Thyroid gland (tissue), 4 donors: ENCODE results near the gene SHMT2. TPM values are rescaled to one million over a fixed set of nuclear protein-coding genes. Genes with fewer than 3 reads are reported as not detected.

Experiments
- DNase-seq, 2 donors: peaks; one replicate each; pipeline ENCODE4 v3.0.0-alpha.2; 2019
- H3K27ac ChIP-seq, 3 donors: fragments of 200-600 bp; sonication (generic); 1 replicate in 2 of 3; 2 replicates in 1 of 3; pipeline ENCODE4 v1.5.1; 2016 to 2019; ENCODE audit warnings: mild to moderate bottlenecking in 1 of 3, moderate library complexity in 1 of 3
- H3K27me3 ChIP-seq: fragments of 200-600 bp; sonication (generic); one replicate; pipeline ENCODE4 v1.5.1; 2019
- H3K36me3 ChIP-seq, 2 donors: fragments of 200-600 bp; sonication (generic); one replicate each; pipeline ENCODE4 v1.5.1; 2016 to 2019
- H3K4me1 ChIP-seq, 2 donors: fragments of 200-600 bp; sonication (generic); one replicate each; pipeline ENCODE4 v1.5.1; 2017 to 2019
- H3K4me3 ChIP-seq, 3 donors: fragments of 200-600 bp; sonication (generic); replicated peaks in 1 of 3; 1 replicate in 2 of 3; 2 replicates in 1 of 3; pipeline ENCODE4 v1.5.1; 2016; ENCODE audit warnings: mild to moderate bottlenecking in 1 of 3
- H3K9me3 ChIP-seq: fragments of 200-600 bp; sonication (generic); one replicate; pipeline ENCODE4 v1.5.1; 2017
- CTCF ChIP-seq, 6 experiments: fragments of 200-600 bp in 3 of 6; fragments of 450-650 bp in 3 of 6; sonication (generic) in 3 of 6; IDR thresholded peaks; one replicate each; pipeline ENCODE4 v1.5.1; 2016 to 2019; ENCODE audit warnings: antibody characterized with exemption in 6 of 6, mild to moderate bottlenecking in 2 of 6, inconsistent platforms in 1 of 6, moderate library complexity in 1 of 6
- POLR2A ChIP-seq, 2 donors: fragments of 450-650 bp; IDR thresholded peaks; one replicate each; pipeline ENCODE4 v1.6.1; 2017; ENCODE audit warnings: antibody characterized with exemption in 2 of 2, mild to moderate bottlenecking in 2 of 2, moderate library complexity in 1 of 2
- WGBS, 2 donors: methylation state at CpG; one replicate each; pipeline ENCODE4 v1.1.5; 2017; 5-methylcytosine and 5-hydroxymethylcytosine counted together
- intact Hi-C: fragments of 100-400 bp; cut with DNase I; formaldehyde crosslinking; loops from one replicate; pipeline ENCODE4 v1.15.1; 2023
- total RNA-seq, 4 donors: library from RNA; depleted of rRNA; stranded (reverse); fragments of >200 nt; gene quantifications; one replicate each; pipeline ENCODE4 v1.2.3, GENCODE V29; 2016

Gene SHMT2
- total RNA-seq, 4 donors from 2014 or later, result 34.0 to 58.4 (median 49.8) TPM

- WGBS, 2 donors, result 2 to 4% methylated on average over 13 to 14 of the region's 14 CpGs
- H3K27me3 ChIP-seq, result peaks cover 35% of the 10 kb centered on the region
- intact Hi-C loops, result no loop called here
Measured at GRCh38 chr12:57239587-57240065, 10.1 kb downstream of the SHMT2 start.

DNA sequence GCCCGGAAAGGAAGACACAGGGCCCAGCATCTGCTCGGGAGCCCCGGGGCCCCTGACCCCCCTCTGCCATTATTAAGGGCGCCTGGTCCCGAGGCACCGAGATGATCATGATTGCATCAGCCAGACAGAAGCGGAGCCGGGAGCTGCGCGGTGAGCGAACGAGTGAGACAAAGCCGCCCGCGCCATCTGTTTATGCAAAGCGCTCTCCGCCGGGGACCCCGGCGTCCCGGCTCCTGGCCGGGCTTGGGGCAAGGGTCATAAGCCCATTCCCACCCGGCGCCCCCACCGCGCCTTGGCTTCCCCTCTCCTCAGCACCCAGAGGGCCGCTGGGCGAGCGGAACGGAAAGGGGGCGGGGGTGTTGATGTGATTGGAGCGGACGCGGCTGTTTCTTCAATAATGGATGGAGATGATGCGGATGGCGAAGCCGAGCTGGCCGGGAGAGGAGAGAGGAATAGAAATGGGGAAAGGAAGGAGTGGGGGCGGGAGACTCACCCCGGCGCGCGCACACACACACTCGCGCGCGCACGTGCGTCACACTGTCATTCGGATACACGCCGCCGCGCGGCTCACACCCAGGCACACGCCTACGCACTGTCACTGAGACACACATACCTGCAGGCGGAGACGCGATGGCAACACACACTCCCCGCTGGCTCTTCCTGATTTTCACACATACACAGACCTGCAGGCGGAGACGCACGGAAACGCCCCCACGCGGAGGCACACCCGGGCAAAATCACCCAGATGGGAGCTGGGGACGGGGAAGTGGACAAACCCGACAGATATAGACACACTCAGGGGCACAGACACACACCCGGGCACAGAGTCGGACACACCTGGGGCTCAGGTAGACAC is 10.8 kb downstream of the SHMT2 start:
- intact Hi-C loops, result no loop called here
- DNase-seq, result peak; percentile 38 to 50
- Histone ChIP-seq H3K9me3 (no peaks in the 10 kb centered on the region), H3K36me3 (no peaks in the 10 kb centered on the region), H3K27me3 (peaks cover 35% of the 10 kb centered on the region), H3K4me3 (peak overlapping the region in 2 of 3 donors; percentile 31 to 40), H3K27ac (no peak overlapping the region), H3K4me1 (peaks cover 31 to 60% of the 10 kb centered on the region in 2 donors)
- peak in 1 of 6 experiments; percentile 7 for TF ChIP-seq CTCF (IDR thresholded peaks at IDR 0.05)
- TF ChIP-seq POLR2A (IDR thresholded peaks at IDR 0.05), result no peak
- 1% methylated on average over 45 of the region's 72 CpGs for WGBS, 2 donors

More at GRCh38 chr12:57239587-57240065, 10.1 kb downstream of the SHMT2 start:
- H3K4me3 ChIP-seq, result peak overlapping the region in 2 of 3 donors; percentile 31 to 40
- no peaks in the 10 kb centered on the region for H3K36me3 ChIP-seq
- DNase-seq, result no peak
- no peaks in the 10 kb centered on the region for H3K9me3 ChIP-seq
- no peak overlapping the region for H3K27ac ChIP-seq
- TF ChIP-seq POLR2A (IDR thresholded peaks at IDR 0.05) (no peak), CTCF (IDR thresholded peaks at IDR 0.05) (no peak)
- peaks cover 31 to 60% of the 10 kb centered on the region in 2 donors for H3K4me1 ChIP-seq

DNA sequence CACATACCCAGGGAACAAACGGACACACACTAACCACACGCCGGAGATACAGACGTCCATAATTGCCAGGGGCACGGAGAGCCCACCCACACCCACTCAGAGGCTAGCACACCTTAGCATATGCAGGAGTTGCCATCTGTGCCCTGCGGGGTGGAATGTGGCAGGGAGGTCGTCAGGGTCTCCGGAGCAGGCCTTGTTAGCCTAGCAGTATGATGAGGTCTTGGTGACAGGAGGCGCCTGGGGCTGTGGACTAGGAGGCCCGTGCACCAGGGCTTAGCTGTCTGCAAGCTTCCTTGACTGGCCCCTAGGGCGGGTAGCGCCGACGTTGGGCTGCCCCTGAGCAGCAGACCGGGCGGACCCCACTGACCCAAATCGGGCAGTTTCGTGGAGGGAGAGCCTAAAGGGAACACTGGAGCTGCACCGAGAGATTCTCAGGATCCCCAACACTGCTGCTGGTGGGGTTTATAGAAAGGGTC is 11.5 kb downstream of the SHMT2 start:
- no peak for DNase-seq
- Histone ChIP-seq H3K36me3 (no peaks in the 10 kb centered on the region), H3K27me3 (peaks cover 35% of the 10 kb centered on the region), H3K9me3 (no peaks in the 10 kb centered on the region), H3K27ac (no peak overlapping the region), H3K4me3 (no peak overlapping the region), H3K4me1 (peaks cover 31 to 60% of the 10 kb centered on the region in 2 donors)
- TF ChIP-seq CTCF (IDR thresholded peaks at IDR 0.05), result no peak
- no peak for TF ChIP-seq POLR2A (IDR thresholded peaks at IDR 0.05)
- WGBS, 2 donors, result 13 to 31% methylated on average over 13 of the region's 19 CpGs
- intact Hi-C loops, result no loop called here

DNA sequence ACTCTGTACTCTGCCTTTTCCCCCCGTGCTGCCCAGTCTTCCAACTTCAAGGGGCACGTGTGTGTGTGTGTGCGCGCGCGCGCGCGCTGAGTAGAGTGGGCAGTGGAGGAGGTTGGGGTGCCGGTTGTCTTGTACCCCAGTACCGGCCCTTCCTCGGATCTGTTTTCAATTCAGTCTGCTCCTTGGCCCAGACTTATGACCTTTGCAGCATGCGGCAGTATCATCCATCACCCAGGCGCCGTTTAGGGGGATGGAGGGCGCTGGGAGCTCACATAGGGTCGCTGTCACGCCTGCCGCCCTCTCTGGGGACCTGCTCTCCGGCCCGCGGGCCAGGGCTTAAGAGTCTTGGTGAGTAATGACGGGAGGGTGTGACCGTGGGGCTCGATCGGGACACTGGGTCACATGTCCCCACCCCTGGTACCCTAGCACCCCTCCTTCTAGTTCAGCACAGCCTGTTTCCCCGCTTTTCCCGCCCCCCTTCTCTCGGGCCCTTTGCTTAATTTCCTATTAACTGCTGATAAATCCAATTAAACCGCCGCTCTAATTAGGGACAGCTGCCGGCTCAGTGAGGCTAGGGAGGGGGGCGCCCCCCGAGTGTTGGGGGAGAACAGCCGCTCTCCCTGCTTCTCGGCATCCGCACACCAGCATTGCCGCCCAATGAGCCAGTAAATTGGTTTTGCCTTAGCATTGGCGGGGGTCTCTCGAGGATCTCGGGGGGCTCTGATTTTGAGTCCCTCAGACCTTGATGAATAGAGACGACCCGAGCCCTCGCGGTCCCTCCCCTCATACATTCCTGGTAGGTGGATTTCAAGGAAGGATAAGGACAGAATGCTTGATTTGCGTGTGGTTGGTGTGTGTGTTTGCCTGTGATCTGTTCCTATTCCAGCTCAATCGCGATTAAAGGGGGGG is 12.1 kb downstream of the SHMT2 start:
- Histone ChIP-seq H3K27ac (no peak overlapping the region), H3K36me3 (no peaks in the 10 kb centered on the region), H3K27me3 (peaks cover 35% of the 10 kb centered on the region), H3K4me3 (no peak overlapping the region), H3K4me1 (peaks cover 31 to 60% of the 10 kb centered on the region in 2 donors), H3K9me3 (no peaks in the 10 kb centered on the region)
- intact Hi-C loops, result no loop called here
- WGBS, 2 donors, result 8 to 12% methylated on average over 35 to 46 of the region's 48 CpGs
- TF ChIP-seq POLR2A (IDR thresholded peaks at IDR 0.05) (no peak), CTCF (IDR thresholded peaks at IDR 0.05) (no peak)
- no peak for DNase-seq
